ENCODE results near the gene ACP3. TPM values are rescaled to one million over a fixed set of nuclear protein-coding genes. Genes with fewer than 3 reads are reported as not detected.

ACP3 gene
- total and polyA plus RNA-seq, 9 of the 15 experiments (the other 6 are each of a cell fraction or from before 2014, with no cell fraction given): 0.08 to 1.1 (median 0.21) TPM

GRCh38 chr3:132284781-132285619 is 32.2 kb upstream of the ACP3 start (continued):
- TF ChIP-seq EGR1 (conservative IDR thresholded peaks at IDR 0.05) (no peak), RHOXF2B (CRISPR knock-in tag; conservative IDR thresholded peaks at IDR 0.05) (no peak), LARP7 (IDR thresholded peaks at IDR 0.05) (no peak), DACH1 (IDR thresholded peaks at IDR 0.05; ENCODE audit: partially characterized antibody) (no peak), MAFF (IDR thresholded peaks at IDR 0.05; ENCODE audit: low read length) (no peak), XRCC4 (IDR thresholded peaks at IDR 0.05; ENCODE audit: extremely low read depth, insufficient read depth, insufficient read length) (no peak)

GRCh38 chr3:132285620-132285945 is 31.6 kb upstream of the ACP3 start:
- intact Hi-C loops (cut with micrococcal nuclease): no loop called here
- Histone ChIP-seq H4K20me1 (replicated peaks; ENCODE audit: control insufficient read depth, insufficient read depth, low read length) (no peaks in the 10 kb centered on the region), H3K9ac (ENCODE audit: insufficient read depth in 1 of 2, low read depth in 2 of 2, low read length in 2 of 2) (no peak overlapping the region), H3K9me1 (ENCODE audit: control insufficient read depth, insufficient read depth, low read length) (no peaks in the 10 kb centered on the region), H3K79me2 (ENCODE audit: control insufficient read depth, insufficient read depth, low read length) (no peaks in the 10 kb centered on the region), H3K9me3 (replicated peaks; ENCODE audit: control insufficient read depth, insufficient read depth, low read depth, low read length) (no peaks in the 10 kb centered on the region), H3K4me2 (ENCODE audit: insufficient read depth, low read length) (no peak overlapping the region), H3K27ac (ENCODE audit: extremely low read depth, low read depth, low read length) (no peak overlapping the region), H3K27me3 (ENCODE audit: control insufficient read depth in 2 of 2, insufficient read depth in 2 of 2, low read length in 2 of 2) (no peaks in the 10 kb centered on the region; a peak in 1 of 5 replicates), H2AFZ (ENCODE audit: low read depth, low read length) (no peak overlapping the region), H3K36me3 (ENCODE audit: control insufficient read depth, insufficient read depth, low read length) (no peaks in the 10 kb centered on the region), H3K4me1 (replicated peaks in 1 of 2; ENCODE audit: control insufficient read depth in 2 of 2, insufficient read depth in 2 of 2, low read length in 2 of 2) (peaks cover 0 to 3% of the 10 kb centered on the region in 2 experiments; a peak in 2 of 5 replicates), H3K4me3 (no peak overlapping the region)
- TF ChIP-seq POLR2G (IDR thresholded peaks at IDR 0.05; ENCODE audit: low read depth, low read length) (no peak), SMARCA5 (IDR thresholded peaks at IDR 0.05) (no peak), SMAD1 (IDR thresholded peaks at IDR 0.05; ENCODE audit: low read depth, low read length, partially characterized antibody) (no peak), FOSL1 (tag; conservative IDR thresholded peaks at IDR 0.05) (no peak), GTF3C2 (IDR thresholded peaks at IDR 0.05; ENCODE audit: borderline replicate concordance, extremely low read depth, insufficient read length) (no peak), ZHX1 (conservative IDR thresholded peaks at IDR 0.05; ENCODE audit: low read length) (no peak), ZNF707 (CRISPR knock-in tag; conservative IDR thresholded peaks at IDR 0.05) (no peak)
- in situ Hi-C loops (cut with MboI): no loop called here
- ChIA-PET CTCF (ENCODE audit: low intra/inter-chr PET ratio) (no interaction called here), POLR2A (no interaction called here)
- no CpG with 5 or more reads among the region's 2 CpGs for WGBS (ENCODE audit: insufficient coverage, low coverage, missing lambda C conversion rate)
- DNase-seq (ENCODE audit: extremely low read depth in 1 of 4, low spot score in 3 of 4): no peak
- ATAC-seq: no peak
- no TSS peak for BruUV-seq (replicated peaks)
- no peak for FAIRE-seq

All from K562 (cell line).